GM23338 (cell line): Measurements from ENCODE around the gene KRT33B. TPM values are rescaled to one million over a fixed set of nuclear protein-coding genes. Genes with fewer than 3 reads are reported as not detected.

Source experiments
- ATAC-seq: fragments of 200-7000 bp; cut with Tn5 transposase; 3 replicates; pipeline ENCODE4 v1.9.1; 2020
- DNase-seq: peaks from one replicate; pipeline ENCODE4 v3.0.0-alpha.2; 2015; ENCODE audit warnings: low spot score
- H2AFZ ChIP-seq: fragments of 200-600 bp; sonication (generic); 2 replicates; pipeline ENCODE4 v1.8.0; 2016; ENCODE audit warnings: antibody characterized with exemption, mild to moderate bottlenecking, moderate library complexity
- H3F3A ChIP-seq: fragments of 200-600 bp; sonication (generic); replicated peaks from 2 replicates; pipeline ENCODE4 v1.8.0; 2017; ENCODE audit warnings: antibody characterized with exemption, mixed run types, low read depth
- H3K27ac ChIP-seq: fragments of 200-600 bp; sonication (generic); 2 replicates; pipeline ENCODE4 v1.6.1; 2016; ENCODE audit warnings: low read depth
- H3K27me3 ChIP-seq: fragments of 200-600 bp; sonication (generic); 2 replicates; pipeline ENCODE4 v1.8.0; 2016; ENCODE audit warnings: mild to moderate bottlenecking, mixed run types, moderate library complexity; ENCODE audit not compliant: insufficient read depth
- H3K36me3 ChIP-seq: fragments of 200-600 bp; sonication (generic); 2 replicates; pipeline ENCODE4 v1.8.0; 2016; ENCODE audit warnings: mild to moderate bottlenecking; ENCODE audit not compliant: insufficient read depth
- H3K4me1 ChIP-seq: fragments of 200-600 bp; sonication (generic); 2 replicates; pipeline ENCODE4 v1.8.0; 2016; ENCODE audit warnings: mild to moderate bottlenecking, moderate library complexity; ENCODE audit not compliant: insufficient read depth
- H3K4me2 ChIP-seq: fragments of 200-600 bp; sonication (generic); 2 replicates; pipeline ENCODE4 v1.7.1; 2017; ENCODE audit warnings: mixed run types
- H3K4me3 ChIP-seq: fragments of 200-600 bp; sonication (generic); 2 replicates; pipeline ENCODE4 v1.6.1; 2016; ENCODE audit warnings: mixed run types
- H3K79me2 ChIP-seq: fragments of 200-600 bp; sonication (generic); replicated peaks from 2 replicates; pipeline ENCODE4 v1.8.0; 2017; ENCODE audit warnings: mild to moderate bottlenecking; ENCODE audit not compliant: insufficient read depth
- H3K9me2 ChIP-seq: fragments of 200-600 bp; sonication (generic); 2 replicates; pipeline ENCODE4 v1.8.0; 2017; ENCODE audit not compliant: insufficient read depth
- H4K20me1 ChIP-seq: fragments of 200-600 bp; sonication (generic); replicated peaks from 2 replicates; pipeline ENCODE4 v1.8.0; 2017; ENCODE audit warnings: mild to moderate bottlenecking; ENCODE audit not compliant: insufficient read depth
- H3K27ac Mint-ChIP-seq: 2 replicates; pipeline ENCODE4 v1.8.0; 2020; ENCODE audit warnings: inconsistent platforms, mild to moderate bottlenecking, moderate library complexity, mixed read lengths
- H3K27me3 Mint-ChIP-seq: 3 replicates; pipeline ENCODE4 v1.8.0; 2022; ENCODE audit warnings: low read depth, mild to moderate bottlenecking, moderate library complexity, mixed read lengths, inconsistent platforms; ENCODE audit not compliant: insufficient read depth, poor library complexity
- H3K36me3 Mint-ChIP-seq: 3 replicates; pipeline ENCODE4 v1.8.0; 2021; ENCODE audit warnings: low read depth, mild to moderate bottlenecking, inconsistent platforms, moderate library complexity, mixed read lengths
- H3K4me1 Mint-ChIP-seq: 3 replicates; pipeline ENCODE4 v1.8.0; 2020; ENCODE audit warnings: mild to moderate bottlenecking, inconsistent platforms, mixed read lengths
- H3K4me3 Mint-ChIP-seq: 3 replicates; pipeline ENCODE4 v1.8.0; 2021; ENCODE audit warnings: moderate library complexity, mild to moderate bottlenecking, inconsistent platforms, mixed read lengths
- H3K9me3 Mint-ChIP-seq: 3 replicates; pipeline ENCODE4 v1.8.0; 2020; ENCODE audit warnings: moderate library complexity, mild to moderate bottlenecking, inconsistent platforms, mixed read lengths
- ETS1 ChIP-seq: IDR thresholded peaks from 2 replicates; pipeline ENCODE4 v1.6.1; 2016; ENCODE audit warnings: antibody characterized with exemption
- EZH2 ChIP-seq: fragments of 200-600 bp; sonication (generic); IDR thresholded peaks from one replicate; pipeline ENCODE4 v1.8.0; 2017; ENCODE audit warnings: antibody characterized with exemption, mild to moderate bottlenecking, low read depth; ENCODE audit not compliant: unreplicated experiment
- NANOG ChIP-seq: IDR thresholded peaks from 2 replicates; pipeline ENCODE4 v1.6.1; 2016; ENCODE audit warnings: antibody characterized with exemption, borderline replicate concordance
- POLR2AphosphoS5 ChIP-seq: IDR thresholded peaks from 2 replicates; pipeline ENCODE4 v1.6.1; 2016; ENCODE audit warnings: antibody characterized with exemption, low read depth
- STAT1 ChIP-seq: IDR thresholded peaks from one replicate; pipeline ENCODE4 v1.6.1; 2016; ENCODE audit warnings: antibody characterized with exemption; ENCODE audit not compliant: unreplicated experiment
- ZNF331 ChIP-seq: fragments of 250-450 bp; sonication (Bioruptor Pico); IDR thresholded peaks from 2 replicates; pipeline ENCODE4 v1.5.0; 2020; ENCODE audit warnings: low read depth, mild to moderate bottlenecking, moderate library complexity
- ZNF462 ChIP-seq: fragments of 250-450 bp; sonication (Bioruptor Pico); IDR thresholded peaks from 2 replicates; pipeline ENCODE4 v1.5.0; 2020; ENCODE audit warnings: mild to moderate bottlenecking, moderate library complexity
- polyA plus RNA-seq: library from polyadenylated mRNA; unstranded; fragments of >200 nt; fragmentation: Nextera tagmentation; extraction: Ambion mirVana; gene quantifications from 2 replicates; pipeline ENCODE4 v1.2.1, GENCODE V29; 2016
- total RNA-seq: library from RNA; depleted of rRNA; stranded (reverse); fragments of >200 nt; shearing (Covaris generic); gene quantifications from 2 replicates; pipeline ENCODE4 v1.2.3, GENCODE V29; 2014

The KRT33B gene
- total and polyA plus RNA-seq, 2 experiments from 2014 or later, result not detected

GRCh38 chr17:41340934-41341861, 28.4 kb downstream of the KRT33B start:
- Mint-ChIP-seq H3K27me3 (no peaks in the 10 kb centered on the region), H3K4me1 (no peaks in the 10 kb centered on the region), H3K9me3 (peaks cover 24% of the 10 kb centered on the region), H3K4me3 (no peak overlapping the region), H3K36me3 (no peaks in the 10 kb centered on the region; the same call in 2 of the 3 replicates), H3K27ac (no peak overlapping the region)
- Histone ChIP-seq H3K4me2 (no peak overlapping the region), H2AFZ (no peak overlapping the region), H3K9me2 (peaks cover 4% of the 10 kb centered on the region; the same call in 1 of the 2 replicates), H3K4me3 (no peak overlapping the region), H3K4me1 (no peaks in the 10 kb centered on the region), H4K20me1 (no peaks in the 10 kb centered on the region), H3K36me3 (no peaks in the 10 kb centered on the region), H3K27ac (no peak overlapping the region), H3K27me3 (no peaks in the 10 kb centered on the region), H3K79me2 (no peaks in the 10 kb centered on the region), H3F3A (no peaks in the 10 kb centered on the region)
- TF ChIP-seq NANOG, result no peak
- TF ChIP-seq EZH2, result no peak
- no peak for TF ChIP-seq ETS1
- TF ChIP-seq STAT1, result no peak
- no peak for TF ChIP-seq ZNF462 (CRISPR knock-in tag)
- TF ChIP-seq POLR2AphosphoS5, result no peak
- no peak for TF ChIP-seq ZNF331 (CRISPR knock-in tag)
- DNase-seq, result no peak
- ATAC-seq, result no peak
